H1 (cell line): ENCODE results near the gene MXD4. TPM values are rescaled to one million over a fixed set of nuclear protein-coding genes. Genes with fewer than 3 reads are reported as not detected.
A peak's percentile ranks its signal among the peaks of the same experiment; 100 is the strongest.

ENCODE experiments used
- CTCF ChIA-PET: fragments of 300-600 bp; sonication (Branson Sonifier 250); formaldehyde crosslinking; loops from one replicate; lab custom pipeline; 2021; ENCODE audit not compliant: partially characterized antibody; lab: Charles Lee
- POLR2A ChIA-PET: fragments of 300-600 bp; sonication (Branson Sonifier 250); formaldehyde crosslinking; loops from one replicate; lab custom pipeline; 2021; ENCODE audit warnings: inconsistent platforms; ENCODE audit not compliant: partially characterized antibody; lab: Charles Lee
- DNase-seq, 2 experiments: peaks; one replicate each; pipeline versions ENCODE4 v3.0.0 to v3.0.0-alpha.2; 2010 to 2022; ENCODE audit warnings: low spot score in 2 of 2, low read depth in 1 of 2, mixed read lengths in 1 of 2
- FAIRE-seq: peaks from 2 replicates; lab custom pipeline; 2011; peaks lifted over from hg19 to GRCh38; lab: Jason Lieb, UNC
- H2AFZ ChIP-seq: 2 replicates; pipeline ENCODE4 v1.8.1; 2012; ENCODE audit warnings: low read length, inconsistent platforms
- H2AK5ac ChIP-seq: 2 replicates; pipeline ENCODE4 v1.6.1; 2013; ENCODE audit warnings: low read depth, low read length
- H2BK120ac ChIP-seq: replicated peaks from 2 replicates; pipeline ENCODE3; 2013; ENCODE audit warnings: low read depth, low read length, inconsistent platforms
- H2BK12ac ChIP-seq: 2 replicates; pipeline ENCODE4 v1.6.1; 2013; ENCODE audit warnings: low read depth, low read length
- H2BK15ac ChIP-seq: 2 replicates; pipeline ENCODE4 v1.6.1; 2013; ENCODE audit warnings: low read length
- H2BK20ac ChIP-seq: 2 replicates; pipeline ENCODE4 v1.6.1; 2013; ENCODE audit warnings: low read length
- H2BK5ac ChIP-seq: 2 replicates; pipeline ENCODE4 v1.6.1; 2013; ENCODE audit warnings: low read depth, low read length
- H3K14ac ChIP-seq: 2 replicates; pipeline ENCODE4 v1.6.1; 2013; ENCODE audit warnings: inconsistent platforms; ENCODE audit not compliant: insufficient read length
- H3K18ac ChIP-seq: 2 replicates; pipeline ENCODE4 v1.6.1; 2013; ENCODE audit warnings: low read length; ENCODE audit errors: extremely low read depth
- H3K23ac ChIP-seq: 2 replicates; pipeline ENCODE4 v1.6.1; 2013; ENCODE audit warnings: inconsistent platforms; ENCODE audit not compliant: insufficient read length
- H3K23me2 ChIP-seq: 2 replicates; pipeline ENCODE4 v1.6.1; 2013; ENCODE audit warnings: low read depth, low read length
- H3K27ac ChIP-seq: 2 replicates; pipeline ENCODE4 v1.6.1; 2011; ENCODE audit warnings: low read depth, low read length, inconsistent platforms
- H3K27me3 ChIP-seq, 4 experiments: replicated peaks in 1 of 4; 1 replicate in 1 of 4; 2 replicates in 3 of 4; pipeline versions ENCODE4 v1.6.1 to v1.8.1; 2011 to 2013; ENCODE audit warnings: low read length in 3 of 4, mild to moderate bottlenecking in 3 of 4, inconsistent platforms in 2 of 4, mixed read lengths in 2 of 4, moderate library complexity in 1 of 4; ENCODE audit not compliant: control insufficient read depth in 3 of 4, insufficient read depth in 3 of 4; ENCODE audit errors: extremely low read depth in 1 of 4
- H3K36me3 ChIP-seq, 4 experiments: 2 replicates each; pipeline versions ENCODE4 v1.6.1 to v1.8.1; 2011 to 2013; ENCODE audit warnings: mild to moderate bottlenecking in 4 of 4, low read length in 3 of 4, moderate library complexity in 2 of 4, control low read depth in 1 of 4, inconsistent platforms in 1 of 4; ENCODE audit not compliant: insufficient read depth in 4 of 4, control insufficient read depth in 2 of 4
- H3K4ac ChIP-seq: replicated peaks from 2 replicates; pipeline ENCODE3; 2013; ENCODE audit warnings: low read length, low read depth, mixed read lengths, inconsistent platforms; ENCODE audit not compliant: insufficient read length
- H3K4me1 ChIP-seq, 4 experiments: replicated peaks in 1 of 4; 1 replicate in 1 of 4; 2 replicates in 3 of 4; pipeline versions ENCODE4 v1.6.1 to v1.8.1; 2011 to 2013; ENCODE audit warnings: low read length in 3 of 4, inconsistent platforms in 2 of 4, mixed read lengths in 1 of 4; ENCODE audit not compliant: insufficient read depth in 4 of 4, control insufficient read depth in 3 of 4
- H3K4me2 ChIP-seq, 2 experiments: 2 replicates each; pipeline versions ENCODE4 v1.6.1 to v1.8.1; 2011 to 2013; ENCODE audit warnings: low read depth in 2 of 2, low read length in 2 of 2, control low read depth in 1 of 2, inconsistent platforms in 1 of 2, mild to moderate bottlenecking in 1 of 2; ENCODE audit not compliant: insufficient read depth in 1 of 2
- H3K4me3 ChIP-seq, 4 experiments: fragments of 200-600, 300-600 bp in 1 of 4; sonication (generic), shearing (Covaris generic), sonication (Bioruptor Twin) in 1 of 4; 2 replicates each; pipeline versions ENCODE4 v1.5.1 to v1.8.1; 2011 to 2016; ENCODE audit warnings: low read length in 4 of 4, low read depth in 3 of 4, control low read depth in 2 of 4, inconsistent platforms in 2 of 4, mild to moderate bottlenecking in 2 of 4, mixed read lengths in 1 of 4, moderate library complexity in 1 of 4; ENCODE audit not compliant: insufficient read depth in 2 of 4; ENCODE audit errors: extremely low read depth in 1 of 4
- H3K56ac ChIP-seq: replicated peaks from 2 replicates; pipeline ENCODE3; 2013; ENCODE audit warnings: low read depth, mild to moderate bottlenecking, mixed read lengths, low read length, inconsistent platforms; ENCODE audit not compliant: insufficient read length
- H3K79me1 ChIP-seq: 2 replicates; pipeline ENCODE4 v1.6.1; 2013; ENCODE audit warnings: low read depth, low read length, control low read depth
- H3K79me2 ChIP-seq, 2 experiments: 2 replicates each; pipeline versions ENCODE4 v1.6.1 to v1.8.1; 2012 to 2013; ENCODE audit warnings: low read length in 2 of 2, mild to moderate bottlenecking in 2 of 2, inconsistent platforms in 1 of 2; ENCODE audit not compliant: insufficient read depth in 2 of 2, control insufficient read depth in 1 of 2
- H3K9ac ChIP-seq, 4 experiments: replicated peaks in 1 of 4; 1 replicate in 1 of 4; 2 replicates in 3 of 4; pipeline versions ENCODE4 v1.6.1 to v1.8.1; 2011 to 2013; ENCODE audit warnings: low read depth in 3 of 4, low read length in 3 of 4, control low read depth in 2 of 4, mild to moderate bottlenecking in 2 of 4, moderate library complexity in 2 of 4, inconsistent platforms in 1 of 4; ENCODE audit errors: extremely low read depth in 1 of 4
- H3K9me3 ChIP-seq, 2 experiments: 2 replicates each; pipeline versions ENCODE4 v1.6.1 to v1.8.1; 2012 to 2013; ENCODE audit warnings: mild to moderate bottlenecking in 2 of 2, moderate library complexity in 2 of 2, control low read depth in 1 of 2, inconsistent platforms in 1 of 2, low read depth in 1 of 2, low read length in 1 of 2, mixed read lengths in 1 of 2; ENCODE audit not compliant: insufficient read depth in 2 of 2
- H4K20me1 ChIP-seq, 2 experiments: replicated peaks in 1 of 2; 2 replicates each; pipeline versions ENCODE3 to v1.8.1; 2011 to 2013; ENCODE audit warnings: inconsistent platforms in 2 of 2, low read length in 2 of 2, mild to moderate bottlenecking in 1 of 2; ENCODE audit not compliant: insufficient read depth in 2 of 2, control insufficient read depth in 1 of 2
- H4K5ac ChIP-seq: 2 replicates; pipeline ENCODE4 v1.6.1; 2013; ENCODE audit warnings: low read length, low read depth, mixed read lengths, inconsistent platforms; ENCODE audit not compliant: insufficient read length
- H4K8ac ChIP-seq: 2 replicates; pipeline ENCODE4 v1.8.0; 2013; ENCODE audit warnings: mild to moderate bottlenecking, moderate library complexity, low read length, inconsistent platforms; ENCODE audit not compliant: insufficient read depth; ENCODE audit errors: extremely low read depth
- H4K91ac ChIP-seq: replicated peaks from 2 replicates; pipeline ENCODE3; 2013; ENCODE audit warnings: low read length, mixed read lengths, inconsistent platforms; ENCODE audit not compliant: insufficient read length
- BACH1 ChIP-seq: IDR thresholded peaks from 2 replicates; pipeline ENCODE4 v1.6.1; 2012; ENCODE audit warnings: low read length, improper control_type of control experiment
- POLR2AphosphoS5 ChIP-seq: IDR thresholded peaks from 2 replicates; pipeline ENCODE4 v1.6.1; 2011; ENCODE audit warnings: low read depth, low read length
- WGBS, 2 experiments: shearing (Covaris generic) in 1 of 2; methylation state at CpG; one replicate each; pipeline versions ENCODE4 v1.1.6 to v1.1.7; 2013 to 2015; ENCODE audit warnings: low lambda C conversion rate in 2 of 2, mixed read lengths in 2 of 2, inconsistent platforms in 1 of 2, low coverage in 1 of 2, missing lambda C conversion rate in 1 of 2; ENCODE audit not compliant: insufficient replicate concordance in 2 of 2, insufficient coverage in 1 of 2, insufficient read length in 1 of 2; ENCODE audit errors: extremely low coverage in 1 of 2, missing lambda C conversion rate in 1 of 2; 5-methylcytosine and 5-hydroxymethylcytosine counted together
- polyA plus RNA-seq, 7 experiments: library from polyadenylated mRNA; depleted of rRNA in 3 of 7; stranded (reverse) in 5 of 7; unstranded in 2 of 7; fragments of >200 nt in 5 of 7; fragments of 200-250 nt in 2 of 7; gene quantifications; 1 replicate in 5 of 7; 2 replicates in 1 of 7; 4 replicates in 1 of 7; pipeline versions ENCODE4 v1.2.1 to v1.2.3, GENCODE V29; 2011 to 2013; ENCODE audit warnings: missing spikeins in 2 of 7, mixed read lengths in 2 of 7
- total RNA-seq: library from RNA; stranded (reverse); fragmentation: NEBNext Ultra II Directional; extraction: Animal tissue kit (Norgen Biotek cat#: 25700); gene quantifications from 2 replicates; pipeline ENCODE4 v1.2.1, GENCODE V29; 2021

Gene MXD4
- total and polyA plus RNA-seq, 2 of the 8 experiments (the other 6 are each of a cell fraction or from before 2014, with no cell fraction given) = 18.0 to 20.8 TPM

DNA sequence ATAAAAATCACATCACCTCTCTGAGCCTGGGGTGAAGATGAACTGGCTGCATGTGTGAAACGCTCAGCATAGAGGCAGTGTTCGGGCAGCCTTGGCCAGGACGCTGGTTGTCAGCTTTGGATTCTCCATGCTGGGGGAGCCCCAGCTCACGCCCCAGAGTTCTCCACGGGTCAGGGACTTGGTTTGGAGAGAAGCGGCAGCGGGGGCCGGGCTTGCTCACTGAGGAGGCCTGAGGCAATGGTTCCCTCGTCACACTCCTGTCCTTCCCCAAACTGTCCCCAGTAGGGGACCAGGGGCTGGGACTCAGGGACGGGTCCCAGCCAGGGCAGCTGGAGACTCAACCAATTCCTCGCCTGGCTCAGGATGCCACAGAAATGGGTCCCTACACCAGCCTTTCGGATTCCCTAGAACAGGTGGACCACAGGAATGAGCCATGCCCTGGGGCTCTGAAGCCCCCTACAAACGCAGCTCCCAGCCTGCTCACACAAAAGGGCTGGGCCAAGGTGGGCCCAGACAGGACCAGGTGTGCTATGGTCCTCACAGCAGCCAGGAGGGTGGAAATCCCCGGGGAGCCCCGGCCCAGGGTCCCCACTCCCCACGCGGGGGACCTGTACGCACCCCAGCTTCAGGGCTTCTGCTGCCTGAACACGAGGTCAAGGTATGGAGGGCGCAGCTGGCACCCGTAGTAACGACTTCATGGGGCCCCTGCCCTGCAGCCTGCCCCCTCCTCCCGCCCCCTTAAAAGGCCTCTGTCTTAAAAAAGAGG, 1.4 kb downstream of the MXD4 start:
- Histone ChIP-seq H3K9me3 (no peaks in the 10 kb centered on the region), H3K79me2 (no peaks in the 10 kb centered on the region), H2BK5ac (no peak overlapping the region), H2BK12ac (no peak overlapping the region), H3K14ac (no peak overlapping the region), H4K91ac (no peak overlapping the region), H3K36me3 (no peaks in the 10 kb centered on the region; a peak in 1 of 8 replicates), H4K20me1 (peaks cover 0 to 6% of the 10 kb centered on the region in 2 experiments), H2BK15ac (no peak overlapping the region), H3K23ac (no peak overlapping the region), H3K56ac (no peak overlapping the region), H3K27me3 (no peaks in the 10 kb centered on the region), H3K9ac (peak overlapping the region in 2 of 4 experiments; percentile 13 to 28; a peak in 1 of 7 replicates), H2AFZ (no peak overlapping the region), H3K4me1 (peaks cover 0 to 9% (median 4%) of the 10 kb centered on the region in 4 experiments; a peak in 5 of 7 replicates), H4K8ac (peak overlapping the region; percentile 65; the same call in 1 of the 2 replicates), H2AK5ac (0 out of 2 replicates have a peak overlapping the region, but pooled peaks have one; percentile 20), H3K4me3 (peak overlapping the region; percentile 51 to 89 (median 59)), H3K4me2 (peak overlapping the region; percentile 51 to 77), H4K5ac (no peak overlapping the region), H3K4ac (no peak overlapping the region), H3K27ac (no peak overlapping the region), H2BK20ac (no peak overlapping the region), H3K23me2 (peaks cover 10% of the 10 kb centered on the region; the same call in 1 of the 2 replicates), H3K18ac (no peak overlapping the region; the same call in 1 of the 2 replicates), H3K79me1 (no peaks in the 10 kb centered on the region), H2BK120ac (no peak overlapping the region)
- FAIRE-seq (no peak), DNase-seq (no peak)
- WGBS, 2 experiments = 77% methylated on average over 21 of the region's 23 CpGs; no CpG with 5 or more reads in 1 of the 2 experiments
- TF ChIP-seq POLR2AphosphoS5 (no peak), BACH1 (no peak)
- ChIA-PET CTCF (no interaction called here), POLR2A (interaction anchor here (1.0 kb wide), 1 partner anchor 15 kb away, joined by 3 read pairs; no protein-coding TSS in a partner anchor)
